Fibroblast of lung (primary cell): ENCODE data around the gene CNDP1. TPM values are rescaled to one million over a fixed set of nuclear protein-coding genes. Genes with fewer than 3 reads are reported as not detected.

Experiments used
- DNase-seq, 2 donors: peaks; one replicate each; pipeline versions ENCODE4 v3.0.0 to v3.0.0-alpha.2; 2010; ENCODE audit warnings: low read depth in 2 of 2
- H2AFZ ChIP-seq: 2 replicates; pipeline ENCODE4 v1.5.1; 2012; ENCODE audit warnings: low read length, control low read depth, inconsistent platforms
- H3K27ac ChIP-seq: 2 replicates; pipeline ENCODE4 v1.5.1; 2011; ENCODE audit warnings: low read length, control low read depth; ENCODE audit not compliant: insufficient read depth
- H3K27me3 ChIP-seq: 2 replicates; pipeline ENCODE4 v1.5.1; 2011; ENCODE audit warnings: mild to moderate bottlenecking, low read length; ENCODE audit not compliant: control insufficient read depth, insufficient read depth
- H3K36me3 ChIP-seq: 2 replicates; pipeline ENCODE4 v1.5.1; 2011; ENCODE audit warnings: low read length; ENCODE audit not compliant: control insufficient read depth, insufficient read depth
- H3K4me1 ChIP-seq: 2 replicates; pipeline ENCODE4 v1.5.1; 2011; ENCODE audit warnings: low read length; ENCODE audit not compliant: control insufficient read depth, insufficient read depth; ENCODE audit errors: extremely low read depth
- H3K4me2 ChIP-seq: 2 replicates; pipeline ENCODE4 v1.5.1; 2011; ENCODE audit warnings: low read length, control low read depth; ENCODE audit not compliant: insufficient read depth; ENCODE audit errors: extremely low read depth
- H3K4me3 ChIP-seq, 4 experiments: fragments of 200-600 bp in 1 of 4; sonication (generic) in 1 of 4; replicated peaks in 1 of 4; 2 replicates each; pipeline ENCODE4 v1.5.1; 2011 to 2016; ENCODE audit warnings: low read length in 4 of 4, low read depth in 3 of 4, mild to moderate bottlenecking in 3 of 4, control low read depth in 2 of 4, inconsistent platforms in 1 of 4, mixed read lengths in 1 of 4; ENCODE audit not compliant: insufficient read depth in 1 of 4; ENCODE audit errors: control extremely low read depth in 1 of 4
- H3K79me2 ChIP-seq: 2 replicates; pipeline ENCODE4 v1.5.1; 2012; ENCODE audit warnings: mild to moderate bottlenecking, low read length, inconsistent platforms; ENCODE audit not compliant: control insufficient read depth, insufficient read depth
- H3K9ac ChIP-seq: 2 replicates; pipeline ENCODE4 v1.5.1; 2011; ENCODE audit warnings: mild to moderate bottlenecking, low read length, control low read depth; ENCODE audit not compliant: insufficient read depth
- H3K9me3 ChIP-seq: 2 replicates; pipeline ENCODE4 v1.5.1; 2012; ENCODE audit warnings: low read depth, low read length; ENCODE audit not compliant: control insufficient read depth, insufficient read depth
- H4K20me1 ChIP-seq: 2 replicates; pipeline ENCODE4 v1.5.1; 2011; ENCODE audit warnings: low read length; ENCODE audit not compliant: control insufficient read depth, insufficient read depth; ENCODE audit errors: extremely low read depth
- EZH2 ChIP-seq: IDR thresholded peaks from 2 replicates; pipeline ENCODE4 v1.5.1; 2012; ENCODE audit warnings: low read length, control low read depth, mild to moderate bottlenecking; ENCODE audit errors: missing control alignments
- polyA plus RNA-seq, 2 donors: library from polyadenylated mRNA; depleted of rRNA in 1 of 2; stranded (reverse) in 1 of 2; unstranded in 1 of 2; fragments of >200 nt; gene quantifications; 2 replicates each; pipeline ENCODE4 v1.2.1, GENCODE V29; 2011 to 2012; ENCODE audit warnings: missing spikeins in 1 of 2
- total RNA-seq: library from RNA; depleted of rRNA; stranded (reverse); fragments of >200 nt; gene quantifications from 2 replicates; pipeline ENCODE4 v1.2.1, GENCODE V29; 2014
- TF ChIP-seq, protein P1 (sequence below), 2 donors: IDR thresholded peaks in 1 of 2; conservative IDR thresholded peaks in 1 of 2; 1 replicate in 1 of 2; 2 replicates in 1 of 2; pipeline ENCODE4 v1.5.1; 2011 to 2012; ENCODE audit warnings: low read length in 2 of 2, control low read depth in 1 of 2, inconsistent platforms in 1 of 2, low read depth in 1 of 2, mild to moderate bottlenecking in 1 of 2

CNDP1 gene
- total and polyA plus RNA-seq, 2 donors (not counting 1 experiment from before 2014, with no cell fraction given) = not detected

DNA sequence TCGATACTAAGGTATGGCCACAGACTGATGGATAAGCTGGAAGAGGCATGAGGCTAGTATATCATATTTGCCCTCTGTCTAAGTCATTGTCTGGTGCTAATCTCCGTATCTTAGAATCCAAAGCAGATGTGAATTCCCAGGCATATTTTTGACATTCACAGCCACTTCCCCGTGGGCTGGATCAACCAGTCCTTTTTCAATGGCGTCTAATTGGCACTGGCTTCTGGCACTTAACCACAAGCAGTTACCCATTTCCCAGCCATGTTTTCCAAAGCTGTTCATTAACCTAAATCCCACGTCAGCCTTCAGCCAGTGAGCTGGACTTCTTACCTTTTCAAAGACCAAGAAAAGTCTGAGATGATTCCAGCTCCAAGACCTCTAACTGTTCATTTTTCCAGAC is 42.7 kb downstream of the CNDP1 start:
- Histone ChIP-seq H3K9ac (no peak overlapping the region), H4K20me1 (no peaks in the 10 kb centered on the region), H3K27ac (no peak overlapping the region), H3K27me3 (peaks cover 7% of the 10 kb centered on the region), H3K4me3 (no peak overlapping the region), H3K4me1 (no peaks in the 10 kb centered on the region), H3K4me2 (no peak overlapping the region), H3K36me3 (no peaks in the 10 kb centered on the region), H3K9me3 (no peaks in the 10 kb centered on the region), H3K79me2 (no peaks in the 10 kb centered on the region), H2AFZ (no peak overlapping the region)
- no peak for DNase-seq
- no peak for TF ChIP-seq EZH2
- TF ChIP-seq, protein P1, sequence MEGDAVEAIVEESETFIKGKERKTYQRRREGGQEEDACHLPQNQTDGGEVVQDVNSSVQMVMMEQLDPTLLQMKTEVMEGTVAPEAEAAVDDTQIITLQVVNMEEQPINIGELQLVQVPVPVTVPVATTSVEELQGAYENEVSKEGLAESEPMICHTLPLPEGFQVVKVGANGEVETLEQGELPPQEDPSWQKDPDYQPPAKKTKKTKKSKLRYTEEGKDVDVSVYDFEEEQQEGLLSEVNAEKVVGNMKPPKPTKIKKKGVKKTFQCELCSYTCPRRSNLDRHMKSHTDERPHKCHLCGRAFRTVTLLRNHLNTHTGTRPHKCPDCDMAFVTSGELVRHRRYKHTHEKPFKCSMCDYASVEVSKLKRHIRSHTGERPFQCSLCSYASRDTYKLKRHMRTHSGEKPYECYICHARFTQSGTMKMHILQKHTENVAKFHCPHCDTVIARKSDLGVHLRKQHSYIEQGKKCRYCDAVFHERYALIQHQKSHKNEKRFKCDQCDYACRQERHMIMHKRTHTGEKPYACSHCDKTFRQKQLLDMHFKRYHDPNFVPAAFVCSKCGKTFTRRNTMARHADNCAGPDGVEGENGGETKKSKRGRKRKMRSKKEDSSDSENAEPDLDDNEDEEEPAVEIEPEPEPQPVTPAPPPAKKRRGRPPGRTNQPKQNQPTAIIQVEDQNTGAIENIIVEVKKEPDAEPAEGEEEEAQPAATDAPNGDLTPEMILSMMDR (conservative IDR thresholded peaks at IDR 0.05 in 1 of 2, IDR thresholded peaks at IDR 0.05 in 1 of 2; ENCODE audit: low read depth in 1 of 2, low read length in 2 of 2) = no peak

DNA sequence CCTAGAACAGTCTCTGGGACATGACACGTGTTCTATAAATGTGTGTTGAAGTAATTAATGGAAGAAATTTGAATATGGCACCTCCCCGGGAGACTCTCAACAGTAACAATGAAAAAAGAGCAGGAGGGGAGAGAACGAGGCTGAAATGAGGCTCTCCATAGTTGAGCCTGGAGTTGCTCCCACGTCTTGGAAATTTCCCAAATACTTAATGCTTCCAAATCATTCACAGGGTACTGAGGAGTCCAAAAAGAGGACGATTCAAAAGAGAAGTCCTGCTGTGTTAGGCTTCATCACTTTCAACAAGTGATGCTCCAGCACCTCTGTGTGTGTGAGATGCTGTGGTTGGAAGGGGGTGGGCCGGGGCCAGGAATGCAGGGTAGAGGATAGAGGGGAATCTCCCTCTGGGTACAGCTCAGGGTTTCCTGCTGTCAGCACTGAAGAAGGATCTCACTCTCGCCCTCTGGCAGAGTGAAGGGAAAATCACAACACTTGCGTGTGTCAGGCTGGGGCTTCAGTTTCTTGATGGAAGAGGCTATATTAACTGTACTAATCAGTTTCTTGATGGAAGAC is 45.3 kb downstream of the CNDP1 start:
- TF ChIP-seq, protein P1 (conservative IDR thresholded peaks at IDR 0.05 in 1 of 2, IDR thresholded peaks at IDR 0.05 in 1 of 2; ENCODE audit: low read depth in 1 of 2, low read length in 2 of 2) = no peak
- no peak for TF ChIP-seq EZH2
- Histone ChIP-seq H3K9me3 (no peaks in the 10 kb centered on the region), H3K4me1 (no peaks in the 10 kb centered on the region), H3K4me2 (no peak overlapping the region), H3K27me3 (peaks cover 3% of the 10 kb centered on the region), H3K27ac (no peak overlapping the region), H4K20me1 (no peaks in the 10 kb centered on the region), H2AFZ (no peak overlapping the region), H3K36me3 (no peaks in the 10 kb centered on the region), H3K9ac (no peak overlapping the region), H3K4me3 (no peak overlapping the region), H3K79me2 (no peaks in the 10 kb centered on the region)
- no peak for DNase-seq

DNA sequence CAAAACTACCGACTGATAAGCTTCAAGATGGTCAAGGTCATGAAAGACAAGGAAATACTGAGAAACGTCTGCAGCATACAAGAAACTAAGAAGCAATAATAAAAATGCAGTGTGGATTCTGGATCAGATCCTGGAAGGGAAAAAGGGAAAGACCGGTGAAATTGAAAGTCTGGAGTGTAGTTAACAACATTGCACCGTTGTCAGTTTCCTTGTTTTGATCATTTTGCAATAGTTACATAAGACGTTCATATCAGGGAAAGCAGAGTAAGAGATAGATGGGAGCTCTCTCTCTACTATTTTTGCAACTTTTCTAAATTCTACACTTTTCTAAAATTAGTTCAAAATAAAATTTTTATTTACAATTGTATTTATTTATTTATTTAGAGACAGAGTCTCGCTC is 48.3 kb downstream of the CNDP1 start:
- no peak for TF ChIP-seq EZH2
- TF ChIP-seq, protein P1 (conservative IDR thresholded peaks at IDR 0.05 in 1 of 2, IDR thresholded peaks at IDR 0.05 in 1 of 2; ENCODE audit: low read depth in 1 of 2, low read length in 2 of 2) = no peak
- Histone ChIP-seq H2AFZ (no peak overlapping the region), H3K27ac (no peak overlapping the region), H4K20me1 (no peaks in the 10 kb centered on the region), H3K4me2 (no peak overlapping the region), H3K9me3 (no peaks in the 10 kb centered on the region), H3K36me3 (no peaks in the 10 kb centered on the region), H3K4me3 (no peak overlapping the region), H3K27me3 (peaks cover 2% of the 10 kb centered on the region), H3K4me1 (no peaks in the 10 kb centered on the region), H3K79me2 (no peaks in the 10 kb centered on the region), H3K9ac (no peak overlapping the region)
- no peak for DNase-seq
